K562 (cell line): Measurements from ENCODE around the gene SPEM3. TPM values are rescaled to one million over a fixed set of nuclear protein-coding genes. Genes with fewer than 3 reads are reported as not detected.

ENCODE experiments used
- CBFA2T3 ChIP-seq: fragments of 450-650 bp; IDR thresholded peaks from 2 replicates; pipeline ENCODE4 v1.6.1; 2017
- ESRRA ChIP-seq: fragments of 450-650 bp; IDR thresholded peaks from 2 replicates; pipeline ENCODE4 v1.6.1; 2014; ENCODE audit warnings: low read depth, mild to moderate bottlenecking, moderate library complexity, borderline replicate concordance
- FIP1L1 ChIP-seq: fragments of 200-400 bp; formaldehyde crosslinking; IDR thresholded peaks from 2 replicates; pipeline ENCODE4 v1.6.1; 2018; ENCODE audit warnings: mild to moderate bottlenecking, low read depth, low read length; ENCODE audit not compliant: poor library complexity, severe bottlenecking
- FOXM1 ChIP-seq, 2 experiments: fragments of 450-650 bp in 1 of 2; sonication (generic) in 1 of 2; formaldehyde crosslinking in 1 of 2; IDR thresholded peaks; 2 replicates each; pipeline versions ENCODE4 v1.6.1 to v1.9.0; 2017 to 2022; ENCODE audit warnings: low read depth in 2 of 2, mild to moderate bottlenecking in 2 of 2, missing genetic modification reagents in 1 of 2, moderate library complexity in 1 of 2
- GATAD2A ChIP-seq: fragments of 450-650 bp; IDR thresholded peaks from 2 replicates; pipeline ENCODE4 v1.6.1; 2017
- HDAC2 ChIP-seq: fragments of 450-650 bp; IDR thresholded peaks from 2 replicates; pipeline ENCODE4 v1.6.1; 2016; ENCODE audit warnings: mild to moderate bottlenecking
- JUND ChIP-seq, 2 experiments: IDR thresholded peaks; 2 replicates in 1 of 2; 3 replicates in 1 of 2; pipeline ENCODE4 v1.6.1; 2011; ENCODE audit warnings: borderline replicate concordance in 2 of 2, low read depth in 2 of 2, low read length in 2 of 2, improper control_type of control experiment in 1 of 2, missing biosample characterization in 1 of 2, missing genetic modification characterization in 1 of 2, missing genetic modification reagents in 1 of 2
- KAT8 ChIP-seq: fragments of 450-650 bp; IDR thresholded peaks from 2 replicates; pipeline ENCODE4 v1.6.1; 2016; ENCODE audit warnings: low read depth, mild to moderate bottlenecking
- MTA1 ChIP-seq: fragments of 450-650 bp; IDR thresholded peaks from 2 replicates; pipeline ENCODE4 v1.6.1; 2017; ENCODE audit warnings: borderline replicate concordance
- NFATC3 ChIP-seq: fragments of 450-650 bp; IDR thresholded peaks from 2 replicates; pipeline ENCODE4 v1.6.1; 2017; ENCODE audit warnings: mild to moderate bottlenecking
- NFE2 ChIP-seq: IDR thresholded peaks from 2 replicates; pipeline ENCODE4 v1.6.1; 2014; ENCODE audit warnings: antibody characterized with exemption, low read depth
- NR2C2 ChIP-seq, 2 experiments: fragments of 200-800 bp in 1 of 2; sonication (Bioruptor generic) in 1 of 2; sonication (generic) in 1 of 2; formaldehyde crosslinking in 1 of 2; IDR thresholded peaks; 2 replicates each; pipeline versions ENCODE4 v1.6.1 to v1.8.0; 2016 to 2022; ENCODE audit warnings: mild to moderate bottlenecking in 1 of 2, missing compliant biosample characterization in 1 of 2, missing genetic modification characterization in 1 of 2, missing genetic modification reagents in 1 of 2
- NR2F6 ChIP-seq: fragments of 450-650 bp; formaldehyde crosslinking; IDR thresholded peaks from 2 replicates; pipeline ENCODE4 v1.4.0; 2020; ENCODE audit warnings: mild to moderate bottlenecking
- NRF1 ChIP-seq, 2 experiments: fragments of 450-650 bp; IDR thresholded peaks in 1 of 2; conservative IDR thresholded peaks in 1 of 2; 2 replicates each; pipeline ENCODE4 v1.6.1; 2014; ENCODE audit warnings: mild to moderate bottlenecking in 2 of 2
- POLR3A ChIP-seq: IDR thresholded peaks from 2 replicates; pipeline ENCODE4 v1.6.1; 2011; ENCODE audit warnings: borderline replicate concordance, mild to moderate bottlenecking, moderate library complexity; ENCODE audit not compliant: insufficient read length, insufficient read depth; ENCODE audit errors: extremely low read depth
- RCOR1 ChIP-seq, 2 experiments: IDR thresholded peaks; 2 replicates each; pipeline ENCODE4 v1.6.1; 2012; ENCODE audit warnings: low read depth in 2 of 2, low read length in 2 of 2, borderline replicate concordance in 1 of 2, improper control_type of control experiment in 1 of 2
- SIX5 ChIP-seq, 2 experiments: IDR thresholded peaks; 2 replicates each; pipeline ENCODE4 v1.6.1; 2011; ENCODE audit warnings: low read length in 2 of 2, borderline replicate concordance in 1 of 2, low read depth in 1 of 2, mild to moderate bottlenecking in 1 of 2, moderate library complexity in 1 of 2; ENCODE audit not compliant: insufficient read depth in 1 of 2
- SP1 ChIP-seq: sonication (generic); formaldehyde crosslinking; IDR thresholded peaks from 2 replicates; pipeline ENCODE4 v1.8.1; 2022; ENCODE audit warnings: mild to moderate bottlenecking, missing genetic modification reagents
- STAG1 ChIP-seq: sonication (generic); formaldehyde crosslinking; IDR thresholded peaks from 2 replicates; pipeline ENCODE4 v1.5.0; 2020; ENCODE audit warnings: missing genetic modification reagents, borderline replicate concordance
- SUPT5H ChIP-seq: fragments of 450-650 bp; IDR thresholded peaks from 2 replicates; pipeline ENCODE4 v1.6.1; 2016
- TAF1 ChIP-seq: IDR thresholded peaks from 2 replicates; pipeline ENCODE4 v1.6.1; 2011; ENCODE audit warnings: mild to moderate bottlenecking, low read length, moderate library complexity; ENCODE audit not compliant: insufficient read depth, control insufficient read depth, severe bottlenecking; ENCODE audit errors: extremely low read depth
- TEAD1 ChIP-seq, 2 experiments: fragments of 450-650 bp in 1 of 2; sonication (generic) in 1 of 2; formaldehyde crosslinking; IDR thresholded peaks; 2 replicates each; pipeline versions ENCODE4 v1.4.0 to v1.8.0; 2020 to 2022; ENCODE audit warnings: mild to moderate bottlenecking in 2 of 2, missing genetic modification reagents in 1 of 2
- TEAD2 ChIP-seq: fragments of 450-650 bp; IDR thresholded peaks from 2 replicates; pipeline ENCODE4 v1.6.1; 2016; ENCODE audit warnings: missing genetic modification characterization, control low read depth, missing compliant biosample characterization
- YY1 ChIP-seq, 3 experiments: IDR thresholded peaks; 2 replicates each; pipeline ENCODE4 v1.6.1; 2011; ENCODE audit warnings: low read length in 2 of 3, mild to moderate bottlenecking in 2 of 3, moderate library complexity in 2 of 3, borderline replicate concordance in 1 of 3, control low read depth in 1 of 3, low read depth in 1 of 3; ENCODE audit not compliant: insufficient read depth in 3 of 3, insufficient replicate concordance in 2 of 3, control insufficient read depth in 1 of 3, insufficient read length in 1 of 3; ENCODE audit errors: extremely low read depth in 1 of 3
- ZNF140 ChIP-seq: fragments of 250-450 bp; sonication (Bioruptor Pico); IDR thresholded peaks from 2 replicates; pipeline ENCODE4 v1.8.0; 2021; ENCODE audit warnings: moderate library complexity, mild to moderate bottlenecking, inconsistent platforms
- ZNF324 ChIP-seq: fragments of 250-450 bp; sonication (Bioruptor Pico); IDR thresholded peaks from 2 replicates; pipeline ENCODE4 v1.4.0; 2020; ENCODE audit warnings: mild to moderate bottlenecking
- ZNF77 ChIP-seq: fragments of 250-450 bp; sonication (Bioruptor Pico); IDR thresholded peaks from 2 replicates; pipeline ENCODE4 v1.5.0; 2020
- polyA plus RNA-seq, 8 experiments: library from polyadenylated mRNA; depleted of rRNA in 4 of 8; stranded (reverse) in 5 of 8; unstranded in 3 of 8; fragments of >200 nt; fragmentation: Nextera tagmentation in 2 of 8; fragmentation: Illumina TruSeq in 1 of 8; extraction: Ambion mirVana in 2 of 8; extraction: Trizol in 1 of 8; gene quantifications; 2 replicates each; pipeline versions ENCODE4 v1.2.1 to v1.2.3, GENCODE V29; 2011 to 2014; ENCODE audit warnings: inconsistent platforms in 1 of 8, missing spikeins in 1 of 8
- total RNA-seq, 7 experiments: library from RNA; depleted of rRNA in 6 of 7; stranded (reverse); fragments of >200 nt in 6 of 7; fragmentation: Illumina TruSeq in 2 of 7; extraction: Trizol in 2 of 7; gene quantifications; 2 replicates each; pipeline versions ENCODE4 v1.2.1 to v1.2.3, GENCODE V29; 2011 to 2021; ENCODE audit warnings: low replicate concordance in 1 of 7

Gene SPEM3
- total and polyA plus RNA-seq, 9 of the 15 experiments (the other 6 are each of a cell fraction or from before 2014, with no cell fraction given): not detected

GRCh38 chr17:7466639-7467341 lies 38.1 kb downstream of the SPEM3 start (continued):
- no peak for TF ChIP-seq FOXM1 (IDR thresholded peaks at IDR 0.05; ENCODE audit: low read depth)
- no peak for TF ChIP-seq FOXM1 (CRISPR knock-in tag; IDR thresholded peaks at IDR 0.05; ENCODE audit: low read depth)
- TF ChIP-seq NR2F6 (CRISPR knock-in tag): no peak
- 0 out of 2 replicates have a peak, but pooled peaks have one; percentile 18 for TF ChIP-seq NFE2
- no peak for TF ChIP-seq TEAD2 (tag)
- TF ChIP-seq ZNF324: no peak
- no peak for TF ChIP-seq SUPT5H
- TF ChIP-seq NRF1 (conservative IDR thresholded peaks at IDR 0.05 in 1 of 2, IDR thresholded peaks at IDR 0.05 in 1 of 2): no peak; a peak in 1 of 4 replicates
- TF ChIP-seq POLR3A: no peak
- TF ChIP-seq YY1 (IDR thresholded peaks at IDR 0.05; ENCODE audit: borderline replicate concordance in 1 of 3, control insufficient read depth in 1 of 3, extremely low read depth in 1 of 3, insufficient read depth in 3 of 3, insufficient read length in 1 of 3, insufficient replicate concordance in 2 of 3, low read depth in 1 of 3, low read length in 2 of 3): peak; percentile 77 to 96 (median 89)
- TF ChIP-seq MTA1: no peak
- TF ChIP-seq CBFA2T3: peak; percentile 19; the same call in 1 of the 2 replicates
- TF ChIP-seq ESRRA: peak; percentile 99
- peak; percentile 95 for TF ChIP-seq KAT8
- no peak for TF ChIP-seq ZNF77 (CRISPR knock-in tag)
- TF ChIP-seq JUND (IDR thresholded peaks at IDR 0.05; ENCODE audit: borderline replicate concordance, low read depth, low read length): peak; percentile 25; the same call in 1 of the 2 replicates
- peak; percentile 47; the same call in 1 of the 3 replicates for TF ChIP-seq JUND (tag; IDR thresholded peaks at IDR 0.05; ENCODE audit: borderline replicate concordance, low read depth, low read length)
- TF ChIP-seq RCOR1 (IDR thresholded peaks at IDR 0.05; ENCODE audit: borderline replicate concordance in 1 of 2, low read depth in 2 of 2, low read length in 2 of 2): peak; percentile 39 to 81; a peak in 2 of 4 replicates
- no peak for TF ChIP-seq STAG1 (CRISPR knock-in tag)
- TF ChIP-seq SP1 (CRISPR knock-in tag): no peak
- no peak for TF ChIP-seq SIX5 (IDR thresholded peaks at IDR 0.05; ENCODE audit: borderline replicate concordance in 1 of 2, insufficient read depth in 1 of 2, low read depth in 1 of 2, low read length in 2 of 2)
- peak; percentile 80; the same call in 1 of the 2 replicates for TF ChIP-seq NR2C2 (CRISPR knock-in tag; IDR thresholded peaks at IDR 0.05)
- peak; percentile 95 for TF ChIP-seq NR2C2 (tag; IDR thresholded peaks at IDR 0.05)
- no peak for TF ChIP-seq FIP1L1
- TF ChIP-seq HDAC2: 0 out of 2 replicates have a peak, but pooled peaks have one; percentile 29
- no peak for TF ChIP-seq TAF1
- no peak for TF ChIP-seq TEAD1 (CRISPR knock-in tag; IDR thresholded peaks at IDR 0.05)
- no peak for TF ChIP-seq ZNF140 (CRISPR knock-in tag)
- TF ChIP-seq NFATC3: no peak
- no peak for TF ChIP-seq GATAD2A
